NOMO-1 treated with DMSO at 0.1 percent for 48 hours (cell line): ENCODE measurements around the gene KLF13.
"Not testable (repeated sequence)": the region's sequence is repeated elsewhere in the genome, so short reads cannot be mapped to it uniquely, and the experiment has no call there.

ENCODE experiments used
- DNase-seq: peaks from one replicate; lab custom pipeline; 2025; ENCODE audit not compliant: unreplicated experiment; lab: John Stamatoyannopoulos, UW

The KLF13 gene

GRCh38 chr15:31344823-31345605 is 18.4 kb downstream of the KLF13 start:
- no peak for DNase-seq

- no peak for DNase-seq
These were observed 19.2 kb downstream of the KLF13 start for GRCh38 chr15:31345606-31346366.

DNA sequence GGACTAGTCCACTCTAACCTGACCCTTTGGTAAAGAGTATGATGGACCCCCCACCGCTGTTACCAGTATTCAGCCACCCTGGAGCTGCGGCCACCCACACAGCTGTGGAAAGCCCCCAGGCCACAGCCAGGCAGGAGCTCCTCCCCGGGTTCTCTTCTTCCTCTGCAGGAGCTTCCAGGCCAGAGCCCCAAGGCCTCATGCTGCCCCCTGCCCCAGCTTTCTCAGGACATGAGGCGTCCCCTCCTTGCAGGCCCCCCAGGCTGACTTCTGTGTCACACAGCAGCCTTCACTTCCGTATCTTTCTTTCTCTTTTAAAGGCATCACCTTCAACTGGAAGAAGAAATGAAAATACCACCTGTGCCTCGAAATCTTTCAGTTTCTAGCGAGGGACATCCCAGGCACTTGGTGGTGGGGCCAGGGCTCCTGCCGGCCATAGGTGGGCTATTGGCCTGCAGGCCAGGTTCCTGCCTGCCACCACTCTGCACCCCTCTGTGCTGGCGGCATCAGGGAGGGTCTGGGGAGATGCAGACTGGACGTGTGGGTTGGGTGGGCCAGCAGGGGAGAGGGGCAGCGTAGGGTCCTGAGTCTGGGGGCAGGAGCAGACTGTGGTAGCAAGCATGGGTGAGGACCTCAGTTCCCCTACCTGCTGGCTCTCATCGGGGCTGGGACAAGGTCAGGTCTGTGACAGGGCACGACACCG is 19.9 kb downstream of the KLF13 start:
- no peak for DNase-seq

DNA sequence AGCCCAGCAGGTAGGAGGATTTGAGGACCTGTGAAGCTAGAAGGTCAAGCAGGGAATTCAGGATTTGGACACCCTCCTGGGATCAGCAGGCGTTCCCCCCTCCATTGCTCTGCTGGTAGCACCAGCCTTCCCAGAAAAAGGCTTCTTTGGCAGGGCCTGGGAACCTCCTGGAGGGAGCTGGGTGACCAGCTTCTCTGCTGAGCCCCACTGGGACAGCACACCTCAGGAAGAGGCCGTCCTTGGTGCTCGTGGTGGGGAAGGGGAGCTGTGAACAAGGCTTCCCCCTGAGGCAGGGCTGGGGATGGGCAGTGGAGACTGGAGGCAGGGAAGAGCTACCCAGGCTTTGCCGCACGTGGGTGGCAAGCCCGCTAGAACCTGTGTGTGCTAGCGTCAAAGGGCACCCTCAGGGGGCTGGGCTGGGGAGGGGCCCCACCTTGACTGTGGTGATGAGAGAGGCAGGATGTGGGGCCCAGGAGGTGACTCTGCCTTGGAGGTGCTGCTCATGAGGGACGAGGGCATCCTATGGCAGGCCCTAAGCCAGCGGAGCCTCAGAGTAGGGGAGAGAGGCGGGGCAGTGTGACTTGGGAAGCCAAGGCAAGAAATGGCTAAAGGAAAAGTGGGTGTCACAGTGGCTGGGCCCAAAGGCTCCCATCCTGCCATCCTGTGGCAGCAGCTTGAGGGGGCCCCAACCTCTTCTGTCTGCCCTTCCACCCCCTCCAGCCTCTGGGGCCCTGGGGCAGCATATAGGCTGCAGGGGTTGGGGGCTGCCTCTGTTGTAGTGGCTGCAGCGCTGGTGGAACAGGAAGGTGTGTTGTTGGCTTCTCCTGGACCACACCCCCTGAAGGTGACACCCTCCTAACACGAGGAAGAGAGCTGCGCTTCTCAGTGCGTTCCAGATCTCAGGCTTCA is 20.7 kb downstream of the KLF13 start:
- DNase-seq, result no peak

- no peak for DNase-seq
These were observed 21.6 kb downstream of the KLF13 start for GRCh38 chr15:31347981-31348803.

DNA sequence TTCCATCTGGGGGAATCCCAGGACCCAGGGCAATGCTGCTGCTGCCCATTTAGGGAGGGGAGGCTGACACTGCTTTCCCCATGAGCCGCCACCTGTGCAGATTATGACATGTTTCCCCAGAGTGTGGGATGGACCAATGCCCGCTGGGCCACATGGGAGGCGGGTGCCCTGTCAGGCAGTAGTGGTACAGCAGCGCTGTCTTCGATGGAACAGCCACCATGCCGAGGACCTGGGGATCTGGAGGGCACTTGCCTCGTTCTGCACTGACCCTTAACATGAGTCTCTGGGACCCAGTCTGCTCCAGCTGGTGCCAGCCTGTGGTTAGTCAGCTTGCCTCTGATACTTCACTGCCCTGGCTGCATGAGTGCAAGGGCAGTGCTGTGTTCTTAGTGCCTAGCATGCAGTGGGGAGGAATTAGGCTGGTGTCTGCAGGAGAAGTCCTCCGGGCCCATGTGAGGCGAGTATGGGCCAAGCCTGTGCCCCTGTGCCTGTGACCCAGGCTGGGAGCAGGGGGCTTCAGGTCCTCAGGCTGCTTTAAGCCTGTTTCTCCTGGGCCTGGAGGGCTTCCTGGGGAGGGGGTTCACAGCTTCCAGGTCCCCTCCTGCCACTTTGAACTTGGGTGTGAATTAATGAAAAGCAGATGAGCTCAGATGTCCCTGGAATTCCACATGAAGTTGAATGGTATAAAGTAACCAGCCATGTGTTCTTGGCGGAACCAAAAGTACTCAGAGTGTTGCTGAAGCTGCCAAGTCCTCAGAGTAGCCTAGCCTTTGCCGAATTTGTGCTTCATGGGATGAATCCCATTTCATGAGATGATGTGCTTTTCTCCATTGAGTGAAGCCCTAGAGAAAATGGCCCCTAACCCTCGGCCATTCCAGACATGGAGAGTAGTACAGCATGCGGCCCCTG is 22.9 kb downstream of the KLF13 start:
- no peak for DNase-seq

- DNase-seq, result no peak
These were observed 24.1 kb downstream of the KLF13 start for GRCh38 chr15:31350771-31351170.

DNA sequence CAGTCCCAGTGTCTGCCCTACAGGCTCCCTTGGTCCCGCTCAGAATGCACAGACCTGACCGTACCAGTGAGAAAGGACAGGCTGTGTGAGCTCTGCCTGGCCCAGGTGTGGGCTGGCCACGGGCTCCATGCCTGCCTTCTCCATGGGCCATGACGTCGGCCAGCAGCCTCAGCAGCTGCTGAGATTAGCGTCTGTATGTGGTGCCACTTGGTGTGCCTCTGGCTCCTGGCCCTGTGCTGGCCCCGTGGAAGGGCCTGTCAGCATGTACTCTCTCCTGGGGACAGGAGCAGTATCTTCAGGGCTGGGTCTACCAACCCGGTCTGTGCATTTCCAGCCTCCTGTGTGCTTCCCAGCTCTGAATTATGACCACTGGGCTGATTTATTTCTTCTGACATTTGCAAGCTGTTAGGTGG is 25.7 kb downstream of the KLF13 start:
- no peak for DNase-seq

DNA sequence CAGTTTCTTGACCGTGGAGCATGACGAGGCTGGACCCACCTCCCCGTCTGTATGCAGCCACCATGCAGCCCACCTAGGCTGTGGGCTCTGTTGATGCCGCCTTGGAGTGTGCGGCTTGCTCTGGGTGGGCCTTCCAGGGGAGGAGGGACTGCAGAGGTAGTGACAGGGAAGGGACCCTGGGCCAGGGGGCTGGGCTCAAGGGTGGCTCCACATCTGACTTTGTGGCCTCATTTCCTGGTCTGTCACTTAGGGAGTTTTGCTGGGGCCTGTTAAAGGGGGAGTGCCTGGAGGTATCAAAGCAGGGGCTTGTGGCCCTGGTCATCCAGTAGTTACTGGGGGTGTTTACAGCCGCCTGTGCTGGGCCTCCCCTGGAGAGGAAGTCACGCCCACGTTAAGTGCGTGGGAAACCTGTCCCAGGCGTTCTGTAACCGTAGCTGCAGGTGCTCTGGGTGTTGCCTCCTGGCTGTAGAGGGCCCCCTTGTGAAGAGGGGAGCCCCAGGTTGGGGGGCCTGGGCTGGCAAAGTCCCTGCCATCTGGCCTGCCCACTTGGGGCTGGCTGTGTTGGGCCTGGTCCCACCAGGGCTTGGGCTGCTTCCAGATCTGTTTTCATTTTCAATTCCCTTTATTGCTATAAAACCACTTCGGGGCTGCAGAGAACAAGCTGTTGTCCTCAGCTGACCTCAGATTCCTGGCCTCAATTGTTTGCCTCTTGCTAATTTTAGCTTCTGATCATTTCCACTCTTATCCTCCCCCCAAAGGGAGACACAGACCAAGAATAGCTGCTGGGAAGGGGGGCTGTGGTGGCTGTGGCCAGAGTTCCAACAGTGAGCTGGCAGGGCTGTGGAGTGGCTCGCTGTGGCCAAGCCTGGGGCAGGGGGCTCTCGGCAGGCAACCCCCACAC is 26.5 kb downstream of the KLF13 start:
- peak; percentile 83 for DNase-seq

DNA sequence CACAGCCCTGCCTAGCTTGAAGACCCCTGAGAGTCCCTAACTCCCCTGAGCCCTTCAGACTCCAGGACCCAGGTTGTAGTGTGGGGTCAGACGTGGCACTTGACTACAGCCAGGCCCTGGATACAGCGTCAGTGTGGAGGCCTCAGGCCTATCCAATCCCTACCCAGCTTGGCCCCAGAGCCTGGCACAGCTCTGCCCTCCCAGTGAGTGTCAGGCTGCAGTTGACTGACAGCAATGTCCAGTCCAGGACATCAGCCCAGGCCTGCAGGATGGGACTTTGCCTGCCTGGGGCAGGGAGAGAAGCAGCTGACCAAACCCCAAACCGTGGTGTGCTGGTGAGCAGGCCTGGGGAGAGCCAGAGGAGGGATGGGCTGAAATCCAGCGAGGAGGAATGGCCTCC is 27.3 kb downstream of the KLF13 start:
- DNase-seq, result no peak

- DNase-seq, result not testable (repeated sequence)
These were observed 29.5 kb downstream of the KLF13 start for GRCh38 chr15:31356097-31356496.

- peak; percentile 46 for DNase-seq
These were observed 30.5 kb downstream of the KLF13 start for GRCh38 chr15:31357148-31357547.

GRCh38 chr15:31358163-31358562 is 31.5 kb downstream of the KLF13 start:
- DNase-seq, result no peak

GRCh38 chr15:31358957-31359701 is 32.5 kb downstream of the KLF13 start:
- DNase-seq, result peak; percentile 36

DNA sequence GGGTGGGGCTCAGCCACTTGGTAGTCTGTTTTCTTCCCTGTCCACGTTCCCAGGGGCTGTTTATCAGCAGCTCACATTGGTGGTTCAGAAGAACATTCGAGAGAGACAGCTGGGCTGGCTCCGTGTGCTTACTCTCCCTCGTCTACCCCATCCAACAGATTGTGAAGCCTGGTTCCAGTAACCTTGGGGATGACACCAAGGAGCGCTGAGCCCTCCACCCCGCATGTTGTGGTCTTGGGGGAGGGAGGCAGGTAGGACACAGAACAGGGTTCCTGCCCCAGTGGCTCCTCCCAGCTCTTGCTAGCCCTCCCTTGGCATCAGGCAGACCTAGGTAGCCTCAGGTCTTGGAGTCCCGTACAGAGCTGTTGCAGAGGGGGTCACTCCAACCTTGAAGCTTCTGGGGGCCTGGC is 33.1 kb downstream of the KLF13 start:
- no peak for DNase-seq

DNA sequence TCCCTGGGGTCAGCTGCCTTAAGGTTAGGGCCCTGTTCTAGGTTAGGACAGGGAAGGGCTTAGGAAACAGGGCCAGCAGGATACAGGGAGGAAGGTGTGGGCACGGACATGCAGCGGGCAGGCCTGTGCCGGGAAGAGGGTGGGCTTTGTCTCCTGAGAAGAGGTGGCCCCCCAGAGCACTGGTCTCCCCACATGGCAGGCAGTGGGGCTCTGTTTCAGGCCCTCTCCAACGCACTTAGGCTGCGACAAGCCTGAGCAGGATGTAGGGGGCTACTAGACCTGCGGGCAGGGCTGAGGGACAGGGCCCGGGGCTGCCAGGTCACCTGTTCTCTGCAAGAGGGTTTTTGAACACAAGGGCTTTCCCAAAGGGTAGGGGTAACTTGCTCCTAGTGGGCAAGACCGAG is 33.5 kb downstream of the KLF13 start:
- DNase-seq, result no peak
